Measurements from ENCODE around the gene ABCA1. TPM values are rescaled to one million over a fixed set of nuclear protein-coding genes. Genes with fewer than 3 reads are reported as not detected.

ABCA1 gene
- total RNA-seq, 1 donor from 2014 or later: 21.9 TPM

- DNase-seq (ENCODE audit: low read depth): no peak
- Histone ChIP-seq H3K27me3 (ENCODE audit: control insufficient read depth, insufficient read depth, low read length) (no peaks in the 10 kb centered on the region), H3K36me3 (ENCODE audit: control insufficient read depth, insufficient read depth, low read length) (peaks cover 1% of the 10 kb centered on the region), H3K4me3 (ENCODE audit: low read depth, low read length) (no peak overlapping the region)
- no peak for TF ChIP-seq CTCF (IDR thresholded peaks at IDR 0.05; ENCODE audit: insufficient read depth, low read length, poor library complexity, severe bottlenecking)
Observed at GRCh38 chr9:104835161-104835560, 92.8 kb downstream of the ABCA1 start.

- peaks cover 1% of the 10 kb centered on the region for H3K36me3 ChIP-seq (ENCODE audit: control insufficient read depth, insufficient read depth, low read length)
Observed at GRCh38 chr9:104833696-104834095, 94.3 kb downstream of the ABCA1 start.

GRCh38 chr9:104831681-104832080 is 96.3 kb downstream of the ABCA1 start:
- no peak for DNase-seq (ENCODE audit: low read depth)
- peaks cover 2% of the 10 kb centered on the region for H3K36me3 ChIP-seq (ENCODE audit: control insufficient read depth, insufficient read depth, low read length)
- no peaks in the 10 kb centered on the region for H3K27me3 ChIP-seq (ENCODE audit: control insufficient read depth, insufficient read depth, low read length)
- no peak for TF ChIP-seq CTCF (IDR thresholded peaks at IDR 0.05; ENCODE audit: insufficient read depth, low read length, poor library complexity, severe bottlenecking)
- no peak overlapping the region for H3K4me3 ChIP-seq (ENCODE audit: low read depth, low read length)

More at GRCh38 chr9:104833696-104834095, 94.3 kb downstream of the ABCA1 start:
- DNase-seq (ENCODE audit: low read depth): no peak
- TF ChIP-seq CTCF (IDR thresholded peaks at IDR 0.05; ENCODE audit: insufficient read depth, low read length, poor library complexity, severe bottlenecking): no peak
- H3K27me3 ChIP-seq (ENCODE audit: control insufficient read depth, insufficient read depth, low read length): no peaks in the 10 kb centered on the region
- H3K4me3 ChIP-seq (ENCODE audit: low read depth, low read length): no peak overlapping the region

GRCh38 chr9:104826911-104827310 is 101.0 kb downstream of the ABCA1 start:
- DNase-seq (ENCODE audit: low read depth): no peak
- Histone ChIP-seq H3K27me3 (ENCODE audit: control insufficient read depth, insufficient read depth, low read length) (no peaks in the 10 kb centered on the region), H3K4me3 (ENCODE audit: low read depth, low read length) (no peak overlapping the region), H3K36me3 (ENCODE audit: control insufficient read depth, insufficient read depth, low read length) (peaks cover 2% of the 10 kb centered on the region)
- TF ChIP-seq CTCF (IDR thresholded peaks at IDR 0.05; ENCODE audit: insufficient read depth, low read length, poor library complexity, severe bottlenecking): no peak

GRCh38 chr9:104826079-104826775 is 101.7 kb downstream of the ABCA1 start:
- no peak for TF ChIP-seq CTCF (IDR thresholded peaks at IDR 0.05; ENCODE audit: insufficient read depth, low read length, poor library complexity, severe bottlenecking)
- Histone ChIP-seq H3K27me3 (ENCODE audit: control insufficient read depth, insufficient read depth, low read length) (no peaks in the 10 kb centered on the region), H3K36me3 (ENCODE audit: control insufficient read depth, insufficient read depth, low read length) (peaks cover 1% of the 10 kb centered on the region), H3K4me3 (ENCODE audit: low read depth, low read length) (no peak overlapping the region)
- DNase-seq (ENCODE audit: low read depth): no peak

- no peak for TF ChIP-seq CTCF (IDR thresholded peaks at IDR 0.05; ENCODE audit: insufficient read depth, low read length, poor library complexity, severe bottlenecking)
- H3K27me3 ChIP-seq (ENCODE audit: control insufficient read depth, insufficient read depth, low read length): no peaks in the 10 kb centered on the region
- no peaks in the 10 kb centered on the region for H3K36me3 ChIP-seq (ENCODE audit: control insufficient read depth, insufficient read depth, low read length)
- no peak for DNase-seq (ENCODE audit: low read depth)
- no peak overlapping the region for H3K4me3 ChIP-seq (ENCODE audit: low read depth, low read length)
Observed at GRCh38 chr9:104820336-104820735, 107.6 kb downstream of the ABCA1 start.

Data from kidney epithelial cell (primary cell).